IMR-90 (cell line): Measurements from ENCODE around the gene CDK14.

ENCODE experiments used
- RAD21 ChIP-seq: IDR thresholded peaks from 2 replicates; pipeline ENCODE4 v1.6.1; 2012; ENCODE audit warnings: low read length, improper control_type of control experiment
- SMC3 ChIP-seq: fragments of 150-350 bp; IDR thresholded peaks from 2 replicates; pipeline ENCODE4 v1.6.1; 2016; ENCODE audit warnings: low read depth, mild to moderate bottlenecking, antibody characterized with exemption, low read length, moderate library complexity
- TF ChIP-seq, protein P1 (sequence below): conservative IDR thresholded peaks from 2 replicates; pipeline ENCODE4 v1.5.1; 2012; ENCODE audit warnings: mild to moderate bottlenecking, low read depth, low read length, improper control_type of control experiment

GRCh38 chr7:91112902-91113341 is 516.8 kb downstream of the CDK14 start:
- TF ChIP-seq RAD21: no peak
- TF ChIP-seq SMC3: no peak
- TF ChIP-seq, protein P1, sequence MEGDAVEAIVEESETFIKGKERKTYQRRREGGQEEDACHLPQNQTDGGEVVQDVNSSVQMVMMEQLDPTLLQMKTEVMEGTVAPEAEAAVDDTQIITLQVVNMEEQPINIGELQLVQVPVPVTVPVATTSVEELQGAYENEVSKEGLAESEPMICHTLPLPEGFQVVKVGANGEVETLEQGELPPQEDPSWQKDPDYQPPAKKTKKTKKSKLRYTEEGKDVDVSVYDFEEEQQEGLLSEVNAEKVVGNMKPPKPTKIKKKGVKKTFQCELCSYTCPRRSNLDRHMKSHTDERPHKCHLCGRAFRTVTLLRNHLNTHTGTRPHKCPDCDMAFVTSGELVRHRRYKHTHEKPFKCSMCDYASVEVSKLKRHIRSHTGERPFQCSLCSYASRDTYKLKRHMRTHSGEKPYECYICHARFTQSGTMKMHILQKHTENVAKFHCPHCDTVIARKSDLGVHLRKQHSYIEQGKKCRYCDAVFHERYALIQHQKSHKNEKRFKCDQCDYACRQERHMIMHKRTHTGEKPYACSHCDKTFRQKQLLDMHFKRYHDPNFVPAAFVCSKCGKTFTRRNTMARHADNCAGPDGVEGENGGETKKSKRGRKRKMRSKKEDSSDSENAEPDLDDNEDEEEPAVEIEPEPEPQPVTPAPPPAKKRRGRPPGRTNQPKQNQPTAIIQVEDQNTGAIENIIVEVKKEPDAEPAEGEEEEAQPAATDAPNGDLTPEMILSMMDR: no peak
